Measurements from ENCODE around the gene BCAR1. TPM values are rescaled to one million over a fixed set of nuclear protein-coding genes. Genes with fewer than 3 reads are reported as not detected.
A peak's percentile ranks its signal among the peaks of the same experiment; 100 is the strongest.
"Not testable (repeated sequence)": the region's sequence is repeated elsewhere in the genome, so short reads cannot be mapped to it uniquely, and the experiment has no call there.

The BCAR1 gene
- polyA plus RNA-seq, 2 of the 4 experiments (the other 2 are of a cell fraction) = 10.2 to 35.8 TPM

GRCh38 chr16:75271441-75272096 lies 20.1 kb upstream of the BCAR1 start:
- no peak for TF ChIP-seq FOXS1 (CRISPR knock-in tag; IDR thresholded peaks at IDR 0.05)
- TF ChIP-seq MAFK (IDR thresholded peaks at IDR 0.05; ENCODE audit: partially characterized antibody) = no peak
- no peak for TF ChIP-seq CHD4 (IDR thresholded peaks at IDR 0.05; ENCODE audit: borderline replicate concordance)
- no peak for TF ChIP-seq TP53 (CRISPR knock-in tag; IDR thresholded peaks at IDR 0.05)
- TF ChIP-seq HOXB5 (CRISPR knock-in tag; IDR thresholded peaks at IDR 0.05) = no peak
- no peak for TF ChIP-seq ZC3H11A (IDR thresholded peaks at IDR 0.05)
- TF ChIP-seq HEYL (CRISPR knock-in tag; IDR thresholded peaks at IDR 0.05) = no peak
- no peak for TF ChIP-seq EP300 (IDR thresholded peaks at IDR 0.05)
- TF ChIP-seq RAD21 (conservative IDR thresholded peaks at IDR 0.05 in 1 of 2, IDR thresholded peaks at IDR 0.05 in 1 of 2) = no peak
- TF ChIP-seq, protein P1, sequence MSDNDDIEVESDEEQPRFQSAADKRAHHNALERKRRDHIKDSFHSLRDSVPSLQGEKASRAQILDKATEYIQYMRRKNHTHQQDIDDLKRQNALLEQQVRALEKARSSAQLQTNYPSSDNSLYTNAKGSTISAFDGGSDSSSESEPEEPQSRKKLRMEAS (IDR thresholded peaks at IDR 0.05) = no peak
- TF ChIP-seq, protein P2, sequence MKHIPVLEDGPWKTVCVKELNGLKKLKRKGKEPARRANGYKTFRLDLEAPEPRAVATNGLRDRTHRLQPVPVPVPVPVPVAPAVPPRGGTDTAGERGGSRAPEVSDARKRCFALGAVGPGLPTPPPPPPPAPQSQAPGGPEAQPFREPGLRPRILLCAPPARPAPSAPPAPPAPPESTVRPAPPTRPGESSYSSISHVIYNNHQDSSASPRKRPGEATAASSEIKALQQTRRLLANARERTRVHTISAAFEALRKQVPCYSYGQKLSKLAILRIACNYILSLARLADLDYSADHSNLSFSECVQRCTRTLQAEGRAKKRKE (CRISPR knock-in tag; IDR thresholded peaks at IDR 0.05; ENCODE audit: low read depth) = no peak
- TF ChIP-seq CEBPB (IDR thresholded peaks at IDR 0.05) = no peak
- TF ChIP-seq RFX5 (IDR thresholded peaks at IDR 0.05) = no peak
- TF ChIP-seq HES2 (IDR thresholded peaks at IDR 0.05) = no peak
- no peak for TF ChIP-seq POLR2AphosphoS2 (conservative IDR thresholded peaks at IDR 0.05; ENCODE audit: low read length)
- TF ChIP-seq ESRRA (IDR thresholded peaks at IDR 0.05; ENCODE audit: borderline replicate concordance, low read length) = no peak
- Histone ChIP-seq H3K4me2 (no peak overlapping the region), H3K4me1 (peaks cover 35% of the 10 kb centered on the region), H3K27ac (0 out of 6 replicates have a peak overlapping the region, but pooled peaks of 1 of the 2 experiments have one; percentile 36), H3K9me3 (no peaks in the 10 kb centered on the region), H3K4me3 (no peak overlapping the region)
- ChIA-PET CTCF (interaction anchor here (0.6 to 3.5 kb wide), 4 partner anchors 12 to 301 kb away, joined by 3 to 19 read pairs (median 6); no protein-coding TSS in a partner anchor), POLR2A (no interaction called here)
- ATAC-seq = no peak
- DNase-seq (ENCODE audit: low read depth in 1 of 2, low spot score in 1 of 2) = no peak
- FAIRE-seq = no peak
- WGBS (ENCODE audit: missing lambda C conversion rate) = 86% methylated on average over 6 of the region's 6 CpGs

GRCh38 chr16:75269358-75269757 lies 17.9 kb upstream of the BCAR1 start:
- H3K4me3 ChIP-seq; ATAC-seq; H3K27ac ChIP-seq; DNase-seq (ENCODE audit: low read depth in 1 of 2, low spot score in 1 of 2); FAIRE-seq; H3K4me2 ChIP-seq; POLR2A ChIA-PET; H3K9me3 ChIP-seq: not testable (repeated sequence)
- CTCF ChIA-PET = interaction anchor here (4.3 kb wide), 1 partner anchor 36 kb away, joined by 31 read pairs; no protein-coding TSS in a partner anchor
- peaks cover 44% of the 10 kb centered on the region for H3K4me1 ChIP-seq
- peak; percentile 88 for TF ChIP-seq MAFK (IDR thresholded peaks at IDR 0.05; ENCODE audit: partially characterized antibody)
- 92% methylated on average over 9 of the region's 9 CpGs for WGBS (ENCODE audit: missing lambda C conversion rate)

DNA sequence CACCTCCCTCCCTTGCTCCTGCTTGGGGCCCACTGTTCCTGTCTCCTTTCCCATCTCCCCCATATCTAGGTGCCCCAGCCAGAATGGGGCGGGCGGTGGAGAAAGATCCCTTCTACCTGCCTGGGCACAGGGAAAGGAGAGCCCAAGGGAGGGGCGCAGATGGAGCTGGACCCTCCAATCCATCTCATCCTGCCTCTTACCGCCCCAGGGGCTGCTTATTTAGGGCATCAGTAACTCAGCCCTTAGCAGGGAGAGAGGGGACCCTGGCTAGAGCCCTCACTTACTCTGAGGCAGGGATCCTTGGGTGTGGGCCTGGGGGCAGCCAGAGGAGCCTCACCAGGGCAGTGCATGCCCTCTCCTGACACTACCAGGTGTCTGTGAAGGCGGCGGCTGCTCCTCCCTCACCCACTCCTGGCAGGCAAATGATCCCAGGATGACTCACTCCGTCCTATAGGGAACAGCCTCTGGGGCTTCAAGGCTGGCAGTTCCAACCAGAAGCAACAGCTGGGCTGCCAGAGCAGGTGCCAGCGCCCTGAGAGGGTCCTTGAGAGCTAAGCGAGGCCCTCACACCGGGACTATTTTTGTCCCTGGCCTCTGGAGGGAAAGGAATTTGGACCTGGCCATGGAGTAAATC lies 16.3 kb upstream of the BCAR1 start:
- CTCF ChIA-PET = interaction anchor here (0.7 to 4.3 kb wide), 3 partner anchors 11 to 34 kb away, joined by 3 to 31 read pairs (median 4); no protein-coding TSS in a partner anchor
- Histone ChIP-seq H3K4me2 (peak overlapping the region; percentile 87), H3K9me3 (no peaks in the 10 kb centered on the region), H3K4me3 (no peak overlapping the region), H3K4me1 (peaks cover 48% of the 10 kb centered on the region), H3K27ac (peak overlapping the region; percentile 97)
- TF ChIP-seq FOSL2 (IDR thresholded peaks at IDR 0.05) = peak; percentile 68
- TF ChIP-seq FOSL2 (CRISPR knock-in tag; IDR thresholded peaks at IDR 0.05) = peak; percentile 87
- TF ChIP-seq RAD21 (conservative IDR thresholded peaks at IDR 0.05 in 1 of 2, IDR thresholded peaks at IDR 0.05 in 1 of 2) = 0 out of 5 replicates have a peak, but pooled peaks of 1 of the 2 experiments have one; percentile 17
- TF ChIP-seq, protein P1 (IDR thresholded peaks at IDR 0.05) = peak; percentile 24; the same call in 1 of the 2 replicates
- no peak for TF ChIP-seq SMC3 (IDR thresholded peaks at IDR 0.05)
- TF ChIP-seq ZSCAN20 (CRISPR knock-in tag; IDR thresholded peaks at IDR 0.05) = no peak
- no peak for TF ChIP-seq HOXB13 (CRISPR knock-in tag; IDR thresholded peaks at IDR 0.05; ENCODE audit: low read depth)
- TF ChIP-seq SREBF2 (IDR thresholded peaks at IDR 0.05) = no peak
- ATAC-seq (peak; percentile 78 to 83), DNase-seq (ENCODE audit: low read depth in 1 of 2, low spot score in 1 of 2) (peak; percentile 75 to 96), FAIRE-seq (no peak)
- POLR2A ChIA-PET = interaction anchor here (1.0 to 1.5 kb wide), 4 partner anchors 13 to 38 kb away, joined by 3 to 6 read pairs (median 4); no protein-coding TSS in a partner anchor
- WGBS (ENCODE audit: missing lambda C conversion rate) = 31% methylated on average over 7 of the region's 10 CpGs
